MM.1S (cell line): ENCODE data around the gene PHLDB2.

Experiments
- DNase-seq: peaks from one replicate; pipeline ENCODE4 v3.0.0-alpha.2; 2015
- H2AFZ ChIP-seq: fragments of 300-600 bp; sonication (generic); 2 replicates; pipeline ENCODE4 v1.6.0; 2016; ENCODE audit warnings: antibody characterized with exemption, low read length
- H3F3A ChIP-seq: fragments of 300-600 bp; sonication (generic); 2 replicates; pipeline ENCODE4 v1.6.1; 2016; ENCODE audit warnings: mild to moderate bottlenecking, antibody characterized with exemption, low read length, moderate library complexity, mixed read lengths; ENCODE audit not compliant: insufficient read depth
- H3K27ac ChIP-seq: fragments of 300-600 bp; sonication (generic); 2 replicates; pipeline ENCODE4 v1.5.1; 2016; ENCODE audit warnings: mild to moderate bottlenecking, low read length
- H3K27me3 ChIP-seq: fragments of 300-600 bp; sonication (generic); replicated peaks from 2 replicates; pipeline ENCODE4 v1.6.0; 2016; ENCODE audit warnings: low read length; ENCODE audit not compliant: insufficient read depth
- H3K36me3 ChIP-seq: fragments of 300-600 bp; sonication (generic); replicated peaks from 2 replicates; pipeline ENCODE4 v1.6.1; 2016; ENCODE audit warnings: mild to moderate bottlenecking, low read length, mixed read lengths; ENCODE audit not compliant: insufficient read depth
- H3K4me1 ChIP-seq: fragments of 300-600 bp; sonication (generic); 2 replicates; pipeline ENCODE4 v1.6.1; 2016; ENCODE audit warnings: low read length, mixed read lengths
- H3K4me2 ChIP-seq: fragments of 300-600 bp; sonication (generic); 2 replicates; pipeline ENCODE4 v1.6.0; 2016; ENCODE audit warnings: low read depth, low read length
- H3K4me3 ChIP-seq: fragments of 300-600 bp; sonication (generic); 2 replicates; pipeline ENCODE4 v1.5.1; 2016; ENCODE audit warnings: low read length, mixed read lengths
- H3K79me2 ChIP-seq: fragments of 300-600 bp; sonication (generic); 2 replicates; pipeline ENCODE4 v1.6.1; 2016; ENCODE audit warnings: mixed run types, low read length, mixed read lengths
- H3K9ac ChIP-seq: fragments of 300-600 bp; sonication (generic); 2 replicates; pipeline ENCODE4 v1.6.1; 2016; ENCODE audit warnings: low read length, mixed read lengths
- H3K9me2 ChIP-seq: fragments of 300-600 bp; sonication (generic); replicated peaks from 2 replicates; pipeline ENCODE4 v1.6.1; 2016; ENCODE audit warnings: mild to moderate bottlenecking, low read length, mixed read lengths; ENCODE audit not compliant: insufficient read depth
- H3K9me3 ChIP-seq: fragments of 300-600 bp; sonication (generic); replicated peaks from 2 replicates; pipeline ENCODE4 v1.6.1; 2016; ENCODE audit warnings: mild to moderate bottlenecking, low read length, mixed read lengths; ENCODE audit not compliant: insufficient read depth
- H4K20me1 ChIP-seq: fragments of 300-600 bp; sonication (generic); 2 replicates; pipeline ENCODE4 v1.6.1; 2016; ENCODE audit warnings: mild to moderate bottlenecking, low read length, moderate library complexity, mixed read lengths; ENCODE audit not compliant: insufficient read depth
- EZH2 ChIP-seq: fragments of 300-600 bp; sonication (generic); optimal IDR thresholded peaks from 2 replicates; pipeline ENCODE3; 2017; ENCODE audit warnings: low read depth, mild to moderate bottlenecking, antibody characterized with exemption, low read length, mixed read lengths
- EZH2phosphoT487 ChIP-seq: fragments of 300-600 bp; sonication (generic); IDR thresholded peaks from 2 replicates; pipeline ENCODE4 v1.6.1; 2018; ENCODE audit warnings: antibody characterized with exemption, low read length
- TF ChIP-seq, protein P1 (sequence below): fragments of 300-600 bp; sonication (generic); IDR thresholded peaks from 2 replicates; pipeline ENCODE4 v1.5.1; 2016; ENCODE audit warnings: antibody characterized with exemption, low read length, mixed read lengths

PHLDB2 gene

DNA sequence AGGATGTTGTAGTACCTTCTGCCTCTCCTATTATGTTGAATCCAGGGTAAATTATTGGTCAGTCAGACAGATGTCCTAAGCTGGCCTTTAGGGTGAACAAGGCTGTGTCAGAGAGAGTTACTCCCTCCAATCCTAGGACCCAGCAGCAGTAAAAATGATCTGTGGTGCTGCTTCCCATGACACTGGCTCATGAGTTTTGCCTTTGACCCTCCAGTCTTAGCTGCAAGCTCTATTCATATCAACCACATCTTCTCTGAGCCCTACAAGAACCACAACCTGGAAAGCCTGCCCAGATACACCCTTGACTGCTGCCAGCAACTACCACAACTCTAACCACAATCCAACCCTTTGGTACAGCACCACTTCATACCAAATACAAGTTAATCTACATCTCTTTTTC, 27.2 kb upstream of the PHLDB2 start:
- no peaks in the 10 kb centered on the region for H3K9me3 ChIP-seq
- H3K79me2 ChIP-seq = no peaks in the 10 kb centered on the region
- TF ChIP-seq EZH2 = no peak
- TF ChIP-seq, protein P1, sequence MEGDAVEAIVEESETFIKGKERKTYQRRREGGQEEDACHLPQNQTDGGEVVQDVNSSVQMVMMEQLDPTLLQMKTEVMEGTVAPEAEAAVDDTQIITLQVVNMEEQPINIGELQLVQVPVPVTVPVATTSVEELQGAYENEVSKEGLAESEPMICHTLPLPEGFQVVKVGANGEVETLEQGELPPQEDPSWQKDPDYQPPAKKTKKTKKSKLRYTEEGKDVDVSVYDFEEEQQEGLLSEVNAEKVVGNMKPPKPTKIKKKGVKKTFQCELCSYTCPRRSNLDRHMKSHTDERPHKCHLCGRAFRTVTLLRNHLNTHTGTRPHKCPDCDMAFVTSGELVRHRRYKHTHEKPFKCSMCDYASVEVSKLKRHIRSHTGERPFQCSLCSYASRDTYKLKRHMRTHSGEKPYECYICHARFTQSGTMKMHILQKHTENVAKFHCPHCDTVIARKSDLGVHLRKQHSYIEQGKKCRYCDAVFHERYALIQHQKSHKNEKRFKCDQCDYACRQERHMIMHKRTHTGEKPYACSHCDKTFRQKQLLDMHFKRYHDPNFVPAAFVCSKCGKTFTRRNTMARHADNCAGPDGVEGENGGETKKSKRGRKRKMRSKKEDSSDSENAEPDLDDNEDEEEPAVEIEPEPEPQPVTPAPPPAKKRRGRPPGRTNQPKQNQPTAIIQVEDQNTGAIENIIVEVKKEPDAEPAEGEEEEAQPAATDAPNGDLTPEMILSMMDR = no peak
- no peak for TF ChIP-seq EZH2phosphoT487
- H3F3A ChIP-seq = no peaks in the 10 kb centered on the region
- no peaks in the 10 kb centered on the region for H3K36me3 ChIP-seq
- no peak overlapping the region for H3K4me3 ChIP-seq
- H3K27me3 ChIP-seq = no peaks in the 10 kb centered on the region
- H3K27ac ChIP-seq = no peak overlapping the region
- H3K4me1 ChIP-seq = no peaks in the 10 kb centered on the region
- no peaks in the 10 kb centered on the region for H3K9me2 ChIP-seq
- H4K20me1 ChIP-seq = no peaks in the 10 kb centered on the region
- H3K9ac ChIP-seq = no peak overlapping the region
- H2AFZ ChIP-seq = no peak overlapping the region
- no peak overlapping the region for H3K4me2 ChIP-seq
- no peak for DNase-seq

DNA sequence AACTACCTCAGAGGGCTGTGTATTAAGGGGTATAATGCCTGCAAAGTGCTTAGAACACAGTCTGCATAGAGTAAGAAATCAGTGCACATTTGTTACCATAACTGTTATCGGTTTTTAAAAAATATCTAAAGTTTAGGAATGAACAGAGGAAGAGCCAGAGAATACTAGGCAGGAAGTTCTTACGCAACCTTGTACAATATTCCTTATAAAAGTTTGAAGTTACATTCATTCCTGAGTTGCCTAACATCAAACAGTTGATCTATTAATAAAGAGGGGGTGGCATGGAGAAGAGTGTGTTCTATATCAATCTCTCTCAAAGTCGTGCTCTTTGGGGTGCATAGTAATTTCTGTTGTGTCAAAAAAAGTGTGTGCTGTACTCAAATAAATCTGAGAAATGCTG, 22.0 kb upstream of the PHLDB2 start:
- H3K9me3 ChIP-seq = no peaks in the 10 kb centered on the region
- DNase-seq = no peak
- H3K27ac ChIP-seq = no peak overlapping the region
- H3K79me2 ChIP-seq = no peaks in the 10 kb centered on the region
- no peak for TF ChIP-seq EZH2phosphoT487
- TF ChIP-seq, protein P1 = no peak
- TF ChIP-seq EZH2 = no peak
- H3K9me2 ChIP-seq = no peaks in the 10 kb centered on the region
- no peak overlapping the region for H3K9ac ChIP-seq
- H2AFZ ChIP-seq = no peak overlapping the region
- no peaks in the 10 kb centered on the region for H3K4me1 ChIP-seq
- H4K20me1 ChIP-seq = no peaks in the 10 kb centered on the region
- H3K4me3 ChIP-seq = no peak overlapping the region
- no peaks in the 10 kb centered on the region for H3K36me3 ChIP-seq
- no peak overlapping the region for H3K4me2 ChIP-seq
- H3K27me3 ChIP-seq = no peaks in the 10 kb centered on the region
- H3F3A ChIP-seq = no peaks in the 10 kb centered on the region

GRCh38 chr3:111838133-111838532, 20.9 kb upstream of the PHLDB2 start:
- no peaks in the 10 kb centered on the region for H3F3A ChIP-seq
- H3K27me3 ChIP-seq = no peaks in the 10 kb centered on the region
- no peaks in the 10 kb centered on the region for H3K79me2 ChIP-seq
- H4K20me1 ChIP-seq = no peaks in the 10 kb centered on the region
- H2AFZ ChIP-seq = no peak overlapping the region
- H3K9me3 ChIP-seq = no peaks in the 10 kb centered on the region
- no peaks in the 10 kb centered on the region for H3K36me3 ChIP-seq
- H3K9me2 ChIP-seq = no peaks in the 10 kb centered on the region
- TF ChIP-seq EZH2phosphoT487 = no peak
- TF ChIP-seq, protein P1 = no peak
- no peak for TF ChIP-seq EZH2
- H3K9ac ChIP-seq = no peak overlapping the region
- H3K4me2 ChIP-seq = no peak overlapping the region
- DNase-seq = no peak
- no peak overlapping the region for H3K27ac ChIP-seq
- no peaks in the 10 kb centered on the region for H3K4me1 ChIP-seq
- no peak overlapping the region for H3K4me3 ChIP-seq
